GM12873 (cell line): Measurements from ENCODE around the gene NEK6.

ENCODE experiments used
- TF ChIP-seq, protein P1 (sequence below): IDR thresholded peaks from 2 replicates; pipeline ENCODE4 v1.5.1; 2012; ENCODE audit warnings: low read depth, mild to moderate bottlenecking, moderate library complexity, low read length, control low read depth; ENCODE audit not compliant: insufficient read depth; ENCODE audit errors: missing control alignments

The NEK6 gene

DNA sequence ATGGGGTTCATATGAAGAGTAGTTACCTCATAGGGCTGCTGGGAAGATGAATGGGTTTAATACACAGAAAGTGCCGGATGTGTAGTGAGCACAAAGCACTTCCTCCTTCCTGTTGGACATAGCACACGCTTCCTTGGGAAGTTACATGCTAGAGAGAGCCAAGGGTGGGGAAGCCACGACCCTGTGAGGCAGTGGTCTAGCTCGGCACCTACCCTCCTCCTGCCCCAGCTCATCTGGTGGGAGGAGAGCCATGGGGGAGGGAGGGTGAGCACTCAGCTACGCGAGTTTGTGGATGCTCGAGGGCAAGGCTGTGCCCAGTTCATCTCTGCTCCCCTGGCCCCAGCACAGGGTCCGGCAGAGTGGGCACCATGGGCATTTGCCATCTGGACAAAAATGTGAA lies 43.6 kb upstream of the NEK6 start:
- TF ChIP-seq, protein P1, sequence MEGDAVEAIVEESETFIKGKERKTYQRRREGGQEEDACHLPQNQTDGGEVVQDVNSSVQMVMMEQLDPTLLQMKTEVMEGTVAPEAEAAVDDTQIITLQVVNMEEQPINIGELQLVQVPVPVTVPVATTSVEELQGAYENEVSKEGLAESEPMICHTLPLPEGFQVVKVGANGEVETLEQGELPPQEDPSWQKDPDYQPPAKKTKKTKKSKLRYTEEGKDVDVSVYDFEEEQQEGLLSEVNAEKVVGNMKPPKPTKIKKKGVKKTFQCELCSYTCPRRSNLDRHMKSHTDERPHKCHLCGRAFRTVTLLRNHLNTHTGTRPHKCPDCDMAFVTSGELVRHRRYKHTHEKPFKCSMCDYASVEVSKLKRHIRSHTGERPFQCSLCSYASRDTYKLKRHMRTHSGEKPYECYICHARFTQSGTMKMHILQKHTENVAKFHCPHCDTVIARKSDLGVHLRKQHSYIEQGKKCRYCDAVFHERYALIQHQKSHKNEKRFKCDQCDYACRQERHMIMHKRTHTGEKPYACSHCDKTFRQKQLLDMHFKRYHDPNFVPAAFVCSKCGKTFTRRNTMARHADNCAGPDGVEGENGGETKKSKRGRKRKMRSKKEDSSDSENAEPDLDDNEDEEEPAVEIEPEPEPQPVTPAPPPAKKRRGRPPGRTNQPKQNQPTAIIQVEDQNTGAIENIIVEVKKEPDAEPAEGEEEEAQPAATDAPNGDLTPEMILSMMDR = no peak

DNA sequence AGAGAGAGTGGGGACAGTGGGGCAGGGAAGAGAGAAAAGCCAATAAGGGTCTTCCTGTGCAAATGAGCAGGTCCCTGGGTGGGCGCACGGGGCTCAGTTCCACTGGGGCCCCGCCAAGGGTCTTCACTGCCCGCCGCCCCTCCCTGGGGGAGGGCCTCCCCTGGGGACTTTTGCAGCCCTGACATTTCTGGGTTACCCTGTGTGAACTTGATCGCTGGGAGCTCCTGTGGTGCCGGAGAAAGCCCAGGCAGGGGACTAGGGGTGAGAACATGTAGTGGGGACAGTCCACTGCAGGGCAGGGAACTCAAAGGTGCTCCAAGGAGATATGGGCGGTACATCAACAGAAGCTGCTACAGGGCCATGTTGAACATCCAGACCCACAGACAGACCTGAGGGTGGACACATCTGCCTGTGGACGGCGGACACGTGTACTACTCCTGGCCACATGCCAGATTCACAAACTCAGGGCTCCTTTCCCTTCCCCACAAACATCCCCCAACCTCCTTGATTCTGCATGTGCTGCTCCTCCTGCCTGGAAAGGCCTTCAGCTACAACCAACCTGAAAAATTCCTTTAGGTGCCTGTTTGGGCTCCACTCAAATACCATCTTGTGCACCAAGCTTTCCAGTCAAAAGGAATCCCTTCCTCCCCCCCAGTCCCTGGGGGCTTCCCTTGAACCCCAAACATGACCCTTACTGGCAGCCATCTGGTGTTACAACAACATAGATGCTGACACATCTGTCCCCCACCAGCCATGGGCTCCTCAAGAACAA lies 43.0 kb upstream of the NEK6 start:
- TF ChIP-seq, protein P1 = no peak

DNA sequence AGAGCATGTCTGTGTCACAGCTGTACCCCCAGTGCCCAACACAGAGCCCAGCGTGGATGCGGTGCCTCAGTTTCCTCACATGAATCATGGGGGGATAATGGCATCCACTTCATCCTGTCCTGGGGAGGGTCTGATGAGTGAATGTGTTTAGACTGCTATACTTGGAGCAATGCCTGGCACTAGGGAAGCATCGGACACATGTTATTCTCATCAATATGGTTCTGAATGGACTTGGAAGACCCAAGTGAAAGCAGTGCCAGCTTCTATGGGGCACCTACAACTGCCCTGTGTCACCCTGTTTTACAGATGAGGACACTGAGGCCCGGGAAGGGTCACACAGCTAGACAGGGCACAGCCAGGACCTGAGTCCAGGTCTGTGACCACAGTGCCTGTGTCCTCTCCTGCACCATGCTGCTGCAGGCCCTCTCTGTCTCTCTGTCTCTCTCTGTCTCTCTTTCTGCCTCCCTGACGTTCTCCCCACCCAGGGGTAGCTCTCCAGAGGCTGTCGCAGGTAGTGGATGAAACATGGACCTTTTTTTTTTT lies 42.3 kb upstream of the NEK6 start:
- TF ChIP-seq, protein P1 = no peak

DNA sequence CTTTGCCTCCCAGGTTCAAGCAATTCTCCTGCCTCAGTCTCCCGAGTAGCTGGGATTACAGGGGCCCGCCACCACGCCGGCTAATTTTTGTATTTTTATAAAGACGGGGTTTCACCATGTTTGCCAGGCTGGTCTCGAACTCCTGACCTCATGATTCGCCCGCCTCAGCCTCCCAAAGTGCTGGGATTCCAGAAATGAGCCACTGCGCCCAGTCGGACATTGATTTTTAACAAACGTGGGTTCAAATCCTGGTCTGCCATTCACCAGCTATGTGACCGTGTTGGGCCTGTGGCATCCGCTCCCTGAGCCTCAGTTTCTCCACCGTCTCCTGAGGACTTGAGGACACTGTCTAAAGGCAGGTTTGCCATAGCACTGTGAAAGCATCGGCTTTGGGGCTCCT lies 41.8 kb upstream of the NEK6 start:
- TF ChIP-seq, protein P1 = no peak

DNA sequence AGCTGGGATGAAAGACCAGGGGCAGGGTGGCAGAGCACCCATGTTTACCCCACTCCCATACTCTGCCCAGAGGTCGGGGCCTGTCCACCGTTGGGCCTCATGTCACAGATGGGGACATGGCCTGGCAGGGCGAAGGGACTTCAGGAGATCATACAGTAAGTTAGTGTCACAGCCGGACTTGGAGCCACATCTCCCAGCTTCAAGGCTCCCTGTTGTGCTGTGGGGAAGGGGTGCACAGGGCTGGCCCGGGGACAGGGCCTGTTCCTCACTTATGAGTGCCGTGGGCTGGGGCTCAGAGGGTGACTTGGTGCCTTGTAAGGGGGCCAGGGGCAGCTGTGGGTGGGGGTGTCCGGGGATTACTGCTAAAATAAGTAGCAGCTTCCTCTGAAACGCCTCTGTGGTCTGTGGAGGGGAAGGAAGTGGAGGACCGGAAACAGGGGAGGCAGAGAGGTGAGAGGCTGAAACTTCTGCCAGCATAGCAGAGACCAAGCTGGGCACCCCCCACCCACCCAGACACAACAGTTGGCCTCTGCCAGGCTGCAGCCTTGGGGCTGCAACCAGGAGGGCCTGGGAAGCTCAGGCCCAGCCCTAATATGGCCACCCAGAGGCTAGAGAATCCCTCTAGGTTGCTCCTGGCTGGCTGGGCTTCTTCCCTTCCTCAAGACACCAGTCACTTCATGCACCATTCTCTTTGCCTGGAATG lies 41.1 kb upstream of the NEK6 start:
- TF ChIP-seq, protein P1 = no peak

DNA sequence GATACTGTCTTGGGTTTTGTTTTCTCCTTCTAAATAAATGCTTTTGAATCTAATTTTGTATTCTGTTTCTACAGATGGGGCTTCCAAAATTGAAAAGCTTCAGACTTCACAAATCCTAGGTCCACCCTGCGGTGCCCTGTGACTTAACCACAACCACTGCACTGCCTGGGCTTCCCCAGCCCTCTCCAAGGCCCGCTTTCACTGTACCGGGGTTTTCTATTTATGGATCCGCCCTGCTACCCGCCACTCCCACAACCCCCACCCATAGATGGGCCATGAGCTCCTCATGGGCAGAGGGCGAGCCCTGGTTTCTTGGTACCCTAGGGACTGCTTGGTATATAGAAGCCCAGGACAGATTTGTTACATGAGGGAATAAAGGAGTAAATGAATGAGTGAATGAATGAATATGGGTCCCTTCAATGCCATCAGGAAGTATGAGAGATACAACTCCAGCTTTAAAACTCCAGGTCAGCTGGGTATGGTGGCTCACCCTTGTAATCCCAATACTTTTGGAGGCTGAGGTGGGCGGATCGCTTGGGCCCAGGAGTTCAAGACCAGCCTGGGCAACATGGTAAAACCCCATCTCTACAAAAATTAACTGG lies 39.8 kb upstream of the NEK6 start:
- TF ChIP-seq, protein P1 = no peak

DNA sequence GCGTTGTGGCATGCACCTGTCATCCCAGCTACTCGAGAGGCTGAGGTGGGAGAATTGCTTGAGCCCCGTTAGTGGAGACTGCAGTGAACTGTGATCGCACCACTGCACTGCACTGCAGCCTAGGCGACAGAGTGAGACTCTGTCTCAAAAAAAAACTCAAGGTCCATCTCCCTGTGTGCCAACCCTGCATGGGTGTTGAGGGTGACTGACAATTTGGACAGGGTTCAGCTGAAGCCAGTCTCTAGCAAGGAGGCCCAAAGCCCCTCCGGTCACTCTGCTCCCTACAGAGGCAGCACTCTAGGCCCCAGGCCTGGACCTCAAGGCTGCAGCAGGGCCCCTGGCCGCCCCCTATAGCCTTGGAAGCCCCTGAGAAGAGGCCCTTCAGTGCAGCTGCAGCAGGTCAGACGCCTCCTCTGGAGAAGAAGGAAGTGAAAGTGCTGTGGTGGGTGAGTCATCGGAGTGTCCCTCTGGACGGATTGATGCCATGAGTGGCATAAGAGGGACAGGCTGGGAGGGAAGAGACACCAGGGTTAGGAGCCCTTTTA lies 39.2 kb upstream of the NEK6 start:
- TF ChIP-seq, protein P1 = no peak
